Measurements from ENCODE around the gene TMEM200C. TPM values are rescaled to one million over a fixed set of nuclear protein-coding genes. Genes with fewer than 3 reads are reported as not detected.

Gene TMEM200C
- total and polyA plus RNA-seq, 10 of the 15 experiments (the other 5 are each of a cell fraction or from before 2014, with no cell fraction given): not detected

DNA sequence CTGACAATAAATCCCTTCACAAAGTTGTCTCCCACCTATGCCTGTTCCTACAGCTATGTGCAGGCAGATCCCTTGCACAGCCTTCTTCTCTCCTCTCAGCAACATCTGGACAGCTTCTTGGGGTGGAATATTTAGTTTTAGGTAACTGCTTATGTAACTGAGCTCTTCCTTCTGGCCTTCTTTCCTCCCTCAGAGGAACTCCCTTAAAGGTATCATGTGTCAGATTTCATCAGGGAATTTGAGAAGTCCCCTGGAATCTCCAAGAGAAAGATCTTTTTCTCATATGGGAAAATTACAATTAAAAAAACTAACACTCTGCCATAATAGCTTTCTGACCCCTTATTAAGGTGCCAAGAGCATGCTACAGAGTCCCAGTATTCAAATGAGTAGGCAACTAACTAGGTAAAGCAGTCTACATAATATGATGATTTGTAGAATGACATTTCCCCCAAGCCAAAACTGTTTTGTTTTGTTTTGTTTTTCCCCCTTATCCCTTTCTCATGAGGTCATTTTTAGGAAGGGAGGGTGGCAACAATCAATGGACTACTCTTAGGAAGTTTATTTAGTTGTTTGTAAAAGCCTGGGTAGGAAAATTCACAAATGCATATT is 2.4 kb downstream of the TMEM200C start:
- CTCF ChIA-PET: interaction anchor here (0.6 to 1.1 kb wide), 2 partner anchors 13 to 1792 kb away, joined by 3 read pairs; no protein-coding TSS in a partner anchor
- ATAC-seq (no peak), DNase-seq (ENCODE audit: low read depth, low spot score) (no peak), FAIRE-seq (no peak)
- Histone ChIP-seq H3K9ac (ENCODE audit: control insufficient read depth, insufficient read depth, low read length) (no peak overlapping the region), H3K9me3 (replicated peaks; ENCODE audit: control insufficient read depth, insufficient read depth, low read length) (no peaks in the 10 kb centered on the region; the same call in 2 of the 3 replicates), H3K4me2 (ENCODE audit: control insufficient read depth, insufficient read depth) (no peak overlapping the region), H4K20me1 (ENCODE audit: control insufficient read depth, insufficient read depth) (no peaks in the 10 kb centered on the region), H3K27ac (ENCODE audit: control insufficient read depth, insufficient read depth) (no peak overlapping the region), H3K4me3 (no peak overlapping the region), H3K27me3 (replicated peaks in 1 of 2; ENCODE audit: control insufficient read depth in 2 of 2, insufficient read depth in 2 of 2, low read length in 1 of 2) (peaks cover 14 to 37% of the 10 kb centered on the region in 2 experiments), H2AFZ (ENCODE audit: control insufficient read depth, low read depth, low read length) (no peak overlapping the region), H3K4me1 (ENCODE audit: control insufficient read depth, insufficient read depth, low read length) (no peaks in the 10 kb centered on the region; the same call in 1 of the 2 replicates), H3K79me2 (ENCODE audit: control insufficient read depth, insufficient read depth, low read length) (no peaks in the 10 kb centered on the region), H3K36me3 (ENCODE audit: control insufficient read depth in 2 of 2, insufficient read depth in 2 of 2, low read length in 1 of 2) (no peaks in the 10 kb centered on the region)
- TF ChIP-seq FOXM1 (IDR thresholded peaks at IDR 0.05; ENCODE audit: low read depth, low read length): no peak
- no peak for TF ChIP-seq CHD4 (IDR thresholded peaks at IDR 0.05)
- TF ChIP-seq, protein P1, sequence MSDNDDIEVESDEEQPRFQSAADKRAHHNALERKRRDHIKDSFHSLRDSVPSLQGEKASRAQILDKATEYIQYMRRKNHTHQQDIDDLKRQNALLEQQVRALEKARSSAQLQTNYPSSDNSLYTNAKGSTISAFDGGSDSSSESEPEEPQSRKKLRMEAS (IDR thresholded peaks at IDR 0.05; ENCODE audit: low read depth, low read length): no peak
- no peak for TF ChIP-seq SUZ12 (IDR thresholded peaks at IDR 0.05; ENCODE audit: unreplicated experiment)
- in situ Hi-C loops (cut with MboI): no loop called here
- RAD21 ChIA-PET (ENCODE audit: unreplicated experiment): no interaction called here
- SMC1A ChIA-PET (ENCODE audit: uncharacterized antibody, unreplicated experiment): no interaction called here
- POLR2A ChIA-PET: no interaction called here
- no TSS peak for BruUV-seq (replicated peaks)
- intact Hi-C loops (cut with micrococcal nuclease; ENCODE audit: unreplicated experiment): no loop called here

GRCh38 chr18:5891854-5892215 is 3.5 kb downstream of the TMEM200C start:
- no peak for FAIRE-seq
- POLR2A ChIA-PET: no interaction called here
- H3K9me3 ChIP-seq (replicated peaks; ENCODE audit: control insufficient read depth, insufficient read depth, low read length): no peaks in the 10 kb centered on the region; the same call in 2 of the 3 replicates
- no peaks in the 10 kb centered on the region; the same call in 1 of the 2 replicates for H3K4me1 ChIP-seq (ENCODE audit: control insufficient read depth, insufficient read depth, low read length)
- RAD21 ChIA-PET (ENCODE audit: unreplicated experiment): no interaction called here
- 59% methylated on average over 15 of the region's 15 CpGs for WGBS (ENCODE audit: insufficient coverage, insufficient replicate concordance, low lambda C conversion rate, missing lambda C conversion rate)
- H3K79me2 ChIP-seq (ENCODE audit: control insufficient read depth, insufficient read depth, low read length): no peaks in the 10 kb centered on the region
- BruUV-seq (replicated peaks): no TSS peak
- in situ Hi-C loops (cut with MboI): no loop called here
- H3K4me2 ChIP-seq (ENCODE audit: control insufficient read depth, insufficient read depth): no peak overlapping the region
- ATAC-seq: no peak
- intact Hi-C loops (cut with micrococcal nuclease; ENCODE audit: unreplicated experiment): no loop called here
- H4K20me1 ChIP-seq (ENCODE audit: control insufficient read depth, insufficient read depth): no peaks in the 10 kb centered on the region
- no peak overlapping the region for H2AFZ ChIP-seq (ENCODE audit: control insufficient read depth, low read depth, low read length)
- H3K36me3 ChIP-seq (ENCODE audit: control insufficient read depth in 2 of 2, insufficient read depth in 2 of 2, low read length in 1 of 2): no peaks in the 10 kb centered on the region
- no peak for DNase-seq (ENCODE audit: low read depth, low spot score)
- H3K4me3 ChIP-seq: no peak overlapping the region
- H3K9ac ChIP-seq (ENCODE audit: control insufficient read depth, insufficient read depth, low read length): no peak overlapping the region
- H3K27me3 ChIP-seq (replicated peaks in 1 of 2; ENCODE audit: control insufficient read depth in 2 of 2, insufficient read depth in 2 of 2, low read length in 1 of 2): peaks cover 14 to 35% of the 10 kb centered on the region in 2 experiments
- CTCF ChIA-PET: interaction anchor here (1.1 to 1.3 kb wide), 2 partner anchors 13 to 14 kb away, joined by 3 to 4 read pairs; no protein-coding TSS in a partner anchor
- no peak overlapping the region for H3K27ac ChIP-seq (ENCODE audit: control insufficient read depth, insufficient read depth)
- SMC1A ChIA-PET (ENCODE audit: uncharacterized antibody, unreplicated experiment): no interaction called here
- TF ChIP-seq HDGF (IDR thresholded peaks at IDR 0.05) (no peak), ZNF592 (IDR thresholded peaks at IDR 0.05) (no peak), TCF12 (IDR thresholded peaks at IDR 0.05; ENCODE audit: low read depth, low read length) (no peak), PKNOX1 (IDR thresholded peaks at IDR 0.05) (no peak), SIX5 (IDR thresholded peaks at IDR 0.05; ENCODE audit: low read depth, low read length, severe bottlenecking) (no peak), NFYB (IDR thresholded peaks at IDR 0.05; ENCODE audit: insufficient read depth, low read depth, low read length) (no peak), GABPA (IDR thresholded peaks at IDR 0.05; ENCODE audit: low read depth) (no peak), SMAD1 (IDR thresholded peaks at IDR 0.05; ENCODE audit: low read depth, partially characterized antibody) (no peak), POLR2A (IDR thresholded peaks at IDR 0.05; ENCODE audit: low read depth, low read length) (no peak), EZH2 (IDR thresholded peaks at IDR 0.05; ENCODE audit: borderline replicate concordance, control insufficient read depth, low read depth, low read length) (no peak)

All from GM12878 (cell line).